Nephron (organoid): ENCODE results near the gene SNED1.

Experiments
- H3K27ac Mint-ChIP-seq, 3 experiments: 2 replicates each; pipeline ENCODE4 v1.8.0; 2020; ENCODE audit warnings: mixed read lengths in 3 of 3, mild to moderate bottlenecking in 2 of 3, moderate library complexity in 1 of 3
- H3K27me3 Mint-ChIP-seq: 2 replicates; pipeline ENCODE4 v1.8.0; 2021; ENCODE audit warnings: low read depth, mild to moderate bottlenecking, moderate library complexity, mixed read lengths
- H3K36me3 Mint-ChIP-seq: 2 replicates; pipeline ENCODE4 v1.8.0; 2020; ENCODE audit warnings: low read depth, mixed read lengths
- H3K4me1 Mint-ChIP-seq: 2 replicates; pipeline ENCODE4 v1.8.0; 2020; ENCODE audit warnings: mixed read lengths
- H3K4me3 Mint-ChIP-seq, 3 experiments: 2 replicates each; pipeline ENCODE4 v1.8.0; 2020; ENCODE audit warnings: mild to moderate bottlenecking in 3 of 3, mixed read lengths in 3 of 3, moderate library complexity in 2 of 3
- H3K9me3 Mint-ChIP-seq: 2 replicates; pipeline ENCODE4 v1.8.0; 2020; ENCODE audit warnings: mixed read lengths
- TF ChIP-seq, protein P1 (sequence below), 3 experiments: fragments of 200-600 bp; sonication (generic); IDR thresholded peaks; one replicate each; pipeline ENCODE4 v1.5.0; 2021; ENCODE audit warnings: antibody characterized with exemption in 3 of 3; ENCODE audit not compliant: unreplicated experiment in 3 of 3

SNED1 gene

DNA sequence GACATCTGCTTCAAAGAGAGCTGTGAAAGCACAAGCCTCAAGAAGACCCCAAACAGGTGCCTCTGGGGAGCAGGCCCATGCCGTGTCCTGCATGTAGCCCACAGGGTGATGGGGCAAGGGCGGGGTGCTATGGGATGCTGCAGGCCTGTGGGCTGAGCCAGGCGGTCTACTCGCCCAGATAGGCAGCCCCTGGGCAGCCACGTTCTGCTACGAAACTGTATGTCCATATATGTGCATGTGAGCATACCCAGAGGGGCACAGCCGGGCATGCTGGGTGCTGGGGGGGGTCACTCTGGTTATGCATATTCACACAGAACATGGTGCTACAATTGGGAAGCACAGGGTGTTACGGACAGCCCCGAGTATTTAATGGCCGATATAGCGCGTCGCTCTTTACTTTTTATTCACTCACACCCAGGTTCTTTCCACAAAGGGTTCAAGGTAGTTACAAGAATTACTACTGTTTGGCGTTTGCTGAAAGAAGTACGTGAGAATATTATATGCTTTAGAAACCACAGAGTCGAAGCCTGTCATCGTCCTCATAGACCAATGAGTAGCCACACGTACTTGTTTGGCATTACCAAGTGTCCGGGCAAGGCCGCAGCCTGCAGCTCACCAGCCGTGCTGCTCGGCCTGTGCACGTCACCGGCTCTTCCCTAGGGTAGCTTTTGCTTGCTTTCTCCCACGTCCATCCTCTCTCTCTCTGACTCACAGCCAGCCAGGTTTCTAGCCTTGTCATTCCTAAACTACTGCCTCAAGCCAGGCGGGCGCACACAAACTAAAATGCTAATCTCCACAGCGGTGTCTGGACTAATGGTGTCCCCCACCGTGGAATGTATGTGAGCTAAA, 89.2 kb downstream of the SNED1 start:
- Mint-ChIP-seq H3K27me3 (no peaks in the 10 kb centered on the region), H3K27ac (no peak overlapping the region), H3K36me3 (peaks cover 81% of the 10 kb centered on the region), H3K9me3 (peaks cover 11% of the 10 kb centered on the region), H3K4me1 (peaks cover 5% of the 10 kb centered on the region), H3K4me3 (no peak overlapping the region)
- TF ChIP-seq, protein P1, sequence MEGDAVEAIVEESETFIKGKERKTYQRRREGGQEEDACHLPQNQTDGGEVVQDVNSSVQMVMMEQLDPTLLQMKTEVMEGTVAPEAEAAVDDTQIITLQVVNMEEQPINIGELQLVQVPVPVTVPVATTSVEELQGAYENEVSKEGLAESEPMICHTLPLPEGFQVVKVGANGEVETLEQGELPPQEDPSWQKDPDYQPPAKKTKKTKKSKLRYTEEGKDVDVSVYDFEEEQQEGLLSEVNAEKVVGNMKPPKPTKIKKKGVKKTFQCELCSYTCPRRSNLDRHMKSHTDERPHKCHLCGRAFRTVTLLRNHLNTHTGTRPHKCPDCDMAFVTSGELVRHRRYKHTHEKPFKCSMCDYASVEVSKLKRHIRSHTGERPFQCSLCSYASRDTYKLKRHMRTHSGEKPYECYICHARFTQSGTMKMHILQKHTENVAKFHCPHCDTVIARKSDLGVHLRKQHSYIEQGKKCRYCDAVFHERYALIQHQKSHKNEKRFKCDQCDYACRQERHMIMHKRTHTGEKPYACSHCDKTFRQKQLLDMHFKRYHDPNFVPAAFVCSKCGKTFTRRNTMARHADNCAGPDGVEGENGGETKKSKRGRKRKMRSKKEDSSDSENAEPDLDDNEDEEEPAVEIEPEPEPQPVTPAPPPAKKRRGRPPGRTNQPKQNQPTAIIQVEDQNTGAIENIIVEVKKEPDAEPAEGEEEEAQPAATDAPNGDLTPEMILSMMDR (IDR thresholded peaks at IDR 0.05; ENCODE audit: unreplicated experiment in 3 of 3) = no peak

DNA sequence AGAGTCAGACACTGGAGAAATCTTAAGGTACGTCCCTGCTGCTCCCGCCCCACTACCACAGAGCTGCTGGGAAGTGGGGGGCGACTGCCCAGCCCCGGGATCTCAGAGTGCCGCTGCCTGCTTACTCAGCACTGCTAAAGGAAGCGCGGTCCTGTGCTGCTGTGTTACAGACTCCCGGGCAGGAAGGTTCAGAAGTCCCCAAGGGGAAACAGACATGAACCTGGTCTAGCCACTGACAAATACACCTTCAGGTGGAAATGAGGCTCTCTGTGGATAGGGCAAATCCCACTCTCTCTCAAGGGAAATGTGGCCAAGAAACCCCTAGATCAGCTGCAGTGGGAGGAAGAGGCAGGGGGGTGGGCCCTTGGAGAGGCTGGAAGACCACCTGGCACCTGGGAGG, 90.0 kb downstream of the SNED1 start:
- Mint-ChIP-seq H3K36me3 (peaks cover 79% of the 10 kb centered on the region), H3K4me1 (peaks cover 5% of the 10 kb centered on the region), H3K4me3 (no peak overlapping the region), H3K9me3 (peaks cover 11% of the 10 kb centered on the region), H3K27me3 (no peaks in the 10 kb centered on the region), H3K27ac (no peak overlapping the region)
- TF ChIP-seq, protein P1 (IDR thresholded peaks at IDR 0.05; ENCODE audit: unreplicated experiment in 3 of 3) = no peak

DNA sequence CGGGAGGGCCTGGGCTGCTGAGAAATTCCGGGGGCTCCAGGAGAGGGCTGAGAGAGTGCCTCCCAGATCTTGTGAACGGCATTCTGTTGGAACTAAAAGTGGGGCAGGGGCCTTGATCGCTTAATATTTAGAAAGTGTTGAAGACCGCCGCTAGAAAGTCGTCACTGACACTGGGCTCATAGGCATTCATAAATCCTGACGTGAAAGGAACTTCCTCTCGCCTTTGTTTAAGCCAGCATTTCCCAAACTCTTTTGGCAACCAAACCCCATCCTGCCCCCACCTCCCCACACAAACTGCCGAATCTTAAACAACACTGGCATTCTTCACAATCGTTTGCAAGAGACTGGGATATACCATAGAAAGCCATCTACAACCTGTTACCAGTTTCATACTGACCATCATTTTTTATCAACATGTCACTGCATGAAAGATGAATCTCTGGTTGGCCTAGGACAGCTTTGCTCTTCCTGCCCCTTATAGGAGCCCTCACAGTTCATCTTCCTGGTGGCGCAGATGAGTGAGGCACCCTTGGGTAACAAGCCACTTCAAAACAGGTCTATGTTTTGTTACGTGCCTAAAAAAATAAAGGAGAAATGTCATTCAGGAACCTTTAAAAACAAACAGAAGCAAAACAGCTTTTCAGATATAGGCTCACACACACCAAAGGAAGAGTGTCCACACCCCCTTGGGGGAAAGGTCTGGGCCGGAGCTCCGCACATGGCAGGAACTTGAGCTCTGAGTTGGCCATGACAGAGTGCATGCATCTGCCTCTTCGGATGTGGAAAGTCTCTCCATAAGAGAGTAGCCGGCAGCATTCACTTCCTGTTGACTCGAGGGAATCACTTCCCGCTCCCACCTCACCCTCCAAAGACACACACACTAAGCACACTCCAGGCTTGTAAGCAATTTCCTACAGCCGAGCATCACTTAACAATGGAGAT, 90.6 kb downstream of the SNED1 start:
- no peaks in the 10 kb centered on the region for H3K27me3 Mint-ChIP-seq
- H3K27ac Mint-ChIP-seq = peak overlapping the region in 1 of 3 experiments; percentile 69
- no peak overlapping the region for H3K4me3 Mint-ChIP-seq
- H3K9me3 Mint-ChIP-seq = peaks cover 11% of the 10 kb centered on the region
- H3K4me1 Mint-ChIP-seq = peaks cover 5% of the 10 kb centered on the region
- TF ChIP-seq, protein P1 (IDR thresholded peaks at IDR 0.05; ENCODE audit: unreplicated experiment in 3 of 3) = no peak
- peaks cover 83% of the 10 kb centered on the region for H3K36me3 Mint-ChIP-seq

DNA sequence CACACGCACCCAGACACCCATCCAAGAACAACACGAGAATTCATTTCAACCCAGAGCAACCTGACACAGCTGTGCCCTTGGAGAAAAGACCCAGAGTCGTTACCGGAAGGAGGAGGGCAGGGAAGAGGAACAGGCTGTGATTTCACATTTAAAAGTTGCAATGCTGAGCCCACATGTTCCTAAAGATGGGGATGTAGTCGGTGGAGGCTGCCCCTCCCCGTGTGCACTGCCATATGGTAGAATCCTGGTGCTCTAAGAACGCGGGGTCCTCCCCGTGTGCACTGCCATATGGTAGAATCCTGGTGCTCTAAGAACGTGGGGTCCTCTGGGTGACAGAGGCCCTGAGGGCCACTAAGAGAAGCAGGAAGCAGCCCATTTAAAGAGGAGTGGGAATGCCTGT, 92.8 kb downstream of the SNED1 start:
- Mint-ChIP-seq H3K4me1 (peaks cover 5% of the 10 kb centered on the region), H3K36me3 (peaks cover 73% of the 10 kb centered on the region), H3K27me3 (no peaks in the 10 kb centered on the region), H3K27ac (peak overlapping the region; percentile 16 to 68 (median 24)), H3K4me3 (no peak overlapping the region), H3K9me3 (peaks cover 3% of the 10 kb centered on the region)
- TF ChIP-seq, protein P1 (IDR thresholded peaks at IDR 0.05; ENCODE audit: unreplicated experiment in 3 of 3) = no peak

DNA sequence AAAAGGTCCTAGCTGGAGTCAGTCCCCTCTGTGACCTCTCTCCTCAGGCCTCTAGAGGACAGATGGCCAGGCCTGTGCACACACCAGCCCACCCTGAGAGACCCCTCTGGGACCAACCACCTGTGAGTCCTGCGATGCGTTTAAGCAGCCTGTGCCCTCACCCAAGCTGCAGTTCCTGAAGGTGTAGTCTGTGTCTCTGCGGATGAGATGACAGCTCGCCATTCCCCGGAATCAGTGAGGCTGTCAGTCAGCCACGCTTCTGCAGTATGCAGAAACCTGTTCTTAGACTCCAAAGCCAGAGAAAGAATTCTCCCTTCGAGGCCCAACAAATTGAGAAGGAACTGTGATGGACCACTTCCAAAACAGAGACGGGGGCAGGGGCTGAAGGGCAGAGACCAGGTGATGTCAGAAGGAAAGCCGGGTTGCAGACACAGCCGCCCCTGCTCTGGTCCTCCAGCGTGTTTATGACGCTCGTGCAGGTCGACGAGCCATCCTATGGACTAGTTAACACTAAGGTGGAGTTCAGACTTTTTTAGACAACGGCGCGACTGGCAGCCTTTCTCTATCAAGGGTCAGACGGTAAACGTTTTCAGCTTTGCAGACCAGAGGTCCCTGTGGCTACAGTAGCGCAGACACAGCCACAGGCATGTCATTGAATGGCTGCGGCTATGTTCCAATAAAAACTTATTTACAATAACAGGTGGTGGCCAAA, 93.5 kb downstream of the SNED1 start:
- H3K27ac Mint-ChIP-seq = peak overlapping the region in 1 of 3 experiments; percentile 68
- no peak overlapping the region for H3K4me3 Mint-ChIP-seq
- H3K27me3 Mint-ChIP-seq = no peaks in the 10 kb centered on the region
- no peaks in the 10 kb centered on the region for H3K9me3 Mint-ChIP-seq
- TF ChIP-seq, protein P1 (IDR thresholded peaks at IDR 0.05; ENCODE audit: unreplicated experiment in 3 of 3) = no peak
- peaks cover 71% of the 10 kb centered on the region for H3K36me3 Mint-ChIP-seq
- peaks cover 5% of the 10 kb centered on the region for H3K4me1 Mint-ChIP-seq
